ENCODE data around the gene SPDEF.

Gene SPDEF

GRCh38 chr6:34549026-34549803 is 6.9 kb downstream of the SPDEF start:
- Histone ChIP-seq H3K36me3 (ENCODE audit: insufficient read depth) (no peaks in the 10 kb centered on the region), H4K20me1 (ENCODE audit: insufficient read depth) (no peaks in the 10 kb centered on the region), H3K4me1 (ENCODE audit: low read depth, poor library complexity, severe bottlenecking) (no peaks in the 10 kb centered on the region), H2AFZ (ENCODE audit: low read depth) (no peak overlapping the region), H3K79me2 (ENCODE audit: insufficient read depth, low read depth) (no peaks in the 10 kb centered on the region), H3K9ac (no peak overlapping the region), H3K4me3 (IDR thresholded peaks at IDR 0.05; ENCODE audit: insufficient read depth, low read depth, low read length) (no peak overlapping the region), H3K27me3 (ENCODE audit: insufficient read depth, low read depth) (no peaks in the 10 kb centered on the region; the same call in 1 of the 2 replicates), H3K27ac (no peak overlapping the region), H3K4me2 (no peak overlapping the region)
- TF ChIP-seq, protein P1, sequence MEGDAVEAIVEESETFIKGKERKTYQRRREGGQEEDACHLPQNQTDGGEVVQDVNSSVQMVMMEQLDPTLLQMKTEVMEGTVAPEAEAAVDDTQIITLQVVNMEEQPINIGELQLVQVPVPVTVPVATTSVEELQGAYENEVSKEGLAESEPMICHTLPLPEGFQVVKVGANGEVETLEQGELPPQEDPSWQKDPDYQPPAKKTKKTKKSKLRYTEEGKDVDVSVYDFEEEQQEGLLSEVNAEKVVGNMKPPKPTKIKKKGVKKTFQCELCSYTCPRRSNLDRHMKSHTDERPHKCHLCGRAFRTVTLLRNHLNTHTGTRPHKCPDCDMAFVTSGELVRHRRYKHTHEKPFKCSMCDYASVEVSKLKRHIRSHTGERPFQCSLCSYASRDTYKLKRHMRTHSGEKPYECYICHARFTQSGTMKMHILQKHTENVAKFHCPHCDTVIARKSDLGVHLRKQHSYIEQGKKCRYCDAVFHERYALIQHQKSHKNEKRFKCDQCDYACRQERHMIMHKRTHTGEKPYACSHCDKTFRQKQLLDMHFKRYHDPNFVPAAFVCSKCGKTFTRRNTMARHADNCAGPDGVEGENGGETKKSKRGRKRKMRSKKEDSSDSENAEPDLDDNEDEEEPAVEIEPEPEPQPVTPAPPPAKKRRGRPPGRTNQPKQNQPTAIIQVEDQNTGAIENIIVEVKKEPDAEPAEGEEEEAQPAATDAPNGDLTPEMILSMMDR (conservative IDR thresholded peaks at IDR 0.05; ENCODE audit: low read depth, low read length): no peak

GRCh38 chr6:34547701-34548644 is 8.2 kb downstream of the SPDEF start:
- Histone ChIP-seq H3K79me2 (ENCODE audit: insufficient read depth, low read depth) (no peaks in the 10 kb centered on the region), H3K9ac (no peak overlapping the region), H4K20me1 (ENCODE audit: insufficient read depth) (no peaks in the 10 kb centered on the region), H3K27ac (no peak overlapping the region), H2AFZ (ENCODE audit: low read depth) (no peak overlapping the region), H3K4me3 (IDR thresholded peaks at IDR 0.05; ENCODE audit: insufficient read depth, low read depth, low read length) (no peak overlapping the region), H3K4me1 (ENCODE audit: low read depth, poor library complexity, severe bottlenecking) (no peaks in the 10 kb centered on the region), H3K27me3 (ENCODE audit: insufficient read depth, low read depth) (no peaks in the 10 kb centered on the region; the same call in 1 of the 2 replicates), H3K4me2 (no peak overlapping the region), H3K36me3 (ENCODE audit: insufficient read depth) (no peaks in the 10 kb centered on the region)
- TF ChIP-seq, protein P1 (conservative IDR thresholded peaks at IDR 0.05; ENCODE audit: low read depth, low read length): no peak

DNA sequence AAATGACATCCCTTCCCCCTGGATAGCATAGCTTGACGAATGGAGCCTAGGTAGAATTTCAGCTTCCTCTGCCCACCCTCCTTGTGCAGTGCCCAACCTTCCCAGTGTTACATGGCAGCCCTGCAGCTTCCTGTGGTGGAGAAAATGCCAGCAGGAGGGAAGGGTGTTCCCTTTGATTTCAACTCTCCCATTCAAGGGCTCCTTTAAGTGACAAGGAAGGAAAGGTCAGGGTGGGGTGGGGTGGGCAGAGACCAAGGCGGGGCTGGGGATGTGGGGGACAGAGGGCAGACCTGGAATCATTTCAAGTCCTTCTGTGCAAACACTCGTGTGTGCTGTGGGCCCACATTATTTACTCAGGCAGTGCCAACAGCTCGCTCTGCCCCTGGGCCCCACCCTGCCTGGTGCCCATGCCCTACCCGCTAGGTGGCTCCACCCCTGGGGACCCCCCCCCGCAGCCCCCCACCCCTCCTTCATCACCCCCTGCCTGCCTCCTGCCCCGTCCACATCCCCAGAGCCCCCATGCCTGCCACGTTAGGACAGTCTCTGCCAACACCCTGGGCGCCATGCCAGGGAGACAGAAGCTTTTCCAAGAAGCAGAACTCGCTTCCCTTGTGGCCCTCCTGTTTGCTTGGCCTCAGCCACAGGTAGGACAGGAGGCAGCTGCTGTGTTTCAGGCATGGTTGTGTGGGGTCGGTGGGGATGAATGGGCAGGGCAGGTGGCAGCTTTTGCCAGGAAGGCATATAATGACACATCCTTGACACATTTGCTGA is 9.4 kb downstream of the SPDEF start:
- Histone ChIP-seq H3K36me3 (ENCODE audit: insufficient read depth) (no peaks in the 10 kb centered on the region), H3K4me2 (no peak overlapping the region), H3K79me2 (ENCODE audit: insufficient read depth, low read depth) (no peaks in the 10 kb centered on the region), H2AFZ (ENCODE audit: low read depth) (no peak overlapping the region), H3K9ac (no peak overlapping the region), H3K27me3 (ENCODE audit: insufficient read depth, low read depth) (no peaks in the 10 kb centered on the region; the same call in 1 of the 2 replicates), H3K27ac (no peak overlapping the region), H4K20me1 (ENCODE audit: insufficient read depth) (no peaks in the 10 kb centered on the region), H3K4me1 (ENCODE audit: low read depth, poor library complexity, severe bottlenecking) (no peaks in the 10 kb centered on the region), H3K4me3 (IDR thresholded peaks at IDR 0.05; ENCODE audit: insufficient read depth, low read depth, low read length) (no peak overlapping the region)
- TF ChIP-seq, protein P1 (conservative IDR thresholded peaks at IDR 0.05; ENCODE audit: low read depth, low read length): no peak

DNA sequence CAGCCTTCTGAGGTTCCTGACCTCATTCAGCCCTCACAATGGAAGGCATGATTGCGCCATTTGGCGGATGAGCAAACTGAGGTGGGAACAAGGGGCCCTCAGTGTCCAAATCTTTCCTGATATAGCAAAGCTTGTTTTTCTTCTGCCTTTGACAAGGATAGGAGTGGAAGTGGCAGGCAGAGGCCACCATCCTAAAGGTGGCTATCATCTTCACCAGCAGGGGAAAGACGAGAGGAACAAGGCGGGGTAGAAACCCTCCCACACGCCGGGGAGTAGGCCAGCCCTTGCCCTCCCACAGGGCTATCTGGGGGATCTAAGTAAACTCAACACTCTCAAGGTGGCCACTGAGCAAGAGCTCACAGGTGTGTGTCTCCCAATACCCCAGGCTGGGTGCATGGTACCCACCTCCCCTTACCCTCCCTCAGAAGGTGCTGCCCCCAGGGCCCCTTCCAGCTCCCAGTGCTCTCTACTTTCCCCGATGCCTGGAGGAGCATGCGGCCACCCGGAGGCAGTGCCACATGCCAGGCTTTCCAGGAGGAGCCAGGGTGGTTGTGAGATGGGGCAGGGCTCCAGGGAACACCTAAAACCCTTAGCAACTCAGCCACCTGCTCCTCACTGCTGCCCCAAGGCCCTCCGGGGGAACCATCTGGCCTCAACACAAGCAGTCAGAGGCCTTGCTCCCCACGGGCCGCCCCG is 11.2 kb downstream of the SPDEF start:
- Histone ChIP-seq H3K79me2 (ENCODE audit: insufficient read depth, low read depth) (no peaks in the 10 kb centered on the region), H3K4me3 (IDR thresholded peaks at IDR 0.05; ENCODE audit: insufficient read depth, low read depth, low read length) (no peak overlapping the region), H3K27ac (no peak overlapping the region), H3K36me3 (ENCODE audit: insufficient read depth) (no peaks in the 10 kb centered on the region), H4K20me1 (ENCODE audit: insufficient read depth) (no peaks in the 10 kb centered on the region), H3K4me1 (ENCODE audit: low read depth, poor library complexity, severe bottlenecking) (no peaks in the 10 kb centered on the region), H3K4me2 (no peak overlapping the region), H2AFZ (ENCODE audit: low read depth) (no peak overlapping the region), H3K9ac (no peak overlapping the region), H3K27me3 (ENCODE audit: insufficient read depth, low read depth) (no peaks in the 10 kb centered on the region; the same call in 1 of the 2 replicates)
- TF ChIP-seq, protein P1 (conservative IDR thresholded peaks at IDR 0.05; ENCODE audit: low read depth, low read length): no peak

Measured in KMS-11 (cell line).